Measurements from ENCODE around the gene PRKD2. TPM values are rescaled to one million over a fixed set of nuclear protein-coding genes. Genes with fewer than 3 reads are reported as not detected.
"Not testable (repeated sequence)": the region's sequence is repeated elsewhere in the genome, so short reads cannot be mapped to it uniquely, and the experiment has no call there.

The PRKD2 gene
- polyA plus RNA-seq, 1 donor from 2014 or later, result 143 TPM

GRCh38 chr19:46715620-46715974 lies 1.3 kb downstream of the PRKD2 start:
- H3K27ac Mint-ChIP-seq, result peak overlapping the region; percentile 97 to 99 (median 98)
- H3K9me3 Mint-ChIP-seq, result no peaks in the 10 kb centered on the region
- H3K4me3 Mint-ChIP-seq, result peak overlapping the region; percentile 92 to 99 (median 97)
- H3K36me3 Mint-ChIP-seq, result peaks cover 1% of the 10 kb centered on the region
- peaks cover 23 to 41% (median 28%) of the 10 kb centered on the region in 3 donors for H3K4me1 Mint-ChIP-seq
- no peaks in the 10 kb centered on the region for H3K27me3 Mint-ChIP-seq

GRCh38 chr19:46714444-46715106 lies 2.3 kb downstream of the PRKD2 start:
- Mint-ChIP-seq H3K4me1 (peaks cover 21 to 36% (median 27%) of the 10 kb centered on the region in 3 donors), H3K27ac (peak overlapping the region; percentile 97 to 99 (median 98)), H3K4me3 (peak overlapping the region; percentile 92 to 99 (median 97)), H3K36me3 (peaks cover 1% of the 10 kb centered on the region), H3K27me3 (no peaks in the 10 kb centered on the region), H3K9me3 (no peaks in the 10 kb centered on the region)

GRCh38 chr19:46713781-46714443 lies 3.0 kb downstream of the PRKD2 start:
- Mint-ChIP-seq H3K4me1 (peaks cover 17 to 30% (median 20%) of the 10 kb centered on the region in 3 donors), H3K27me3 (no peaks in the 10 kb centered on the region), H3K36me3 (peaks cover 1% of the 10 kb centered on the region), H3K4me3 (peak overlapping the region; percentile 92 to 99 (median 97)), H3K9me3 (no peaks in the 10 kb centered on the region), H3K27ac (peak overlapping the region; percentile 97 to 99 (median 98))

GRCh38 chr19:46712768-46713338 lies 4.1 kb downstream of the PRKD2 start:
- Mint-ChIP-seq H3K27ac (peak overlapping the region; percentile 57 to 98 (median 97)), H3K4me3 (peak overlapping the region; percentile 22 to 99 (median 65)), H3K4me1 (peaks cover 11 to 22% (median 13%) of the 10 kb centered on the region in 3 donors)
- H3K36me3 Mint-ChIP-seq, H3K9me3 Mint-ChIP-seq, H3K27me3 Mint-ChIP-seq: not testable (repeated sequence)

GRCh38 chr19:46710687-46711086 lies 6.2 kb downstream of the PRKD2 start:
- H3K27me3 Mint-ChIP-seq, result no peaks in the 10 kb centered on the region
- H3K4me3 Mint-ChIP-seq, result peak overlapping the region in 1 of 4 donors; percentile 30
- peaks cover 9 to 20% (median 11%) of the 10 kb centered on the region in 3 donors for H3K4me1 Mint-ChIP-seq
- H3K36me3 Mint-ChIP-seq, result peaks cover 1% of the 10 kb centered on the region
- no peak overlapping the region for H3K27ac Mint-ChIP-seq
- no peaks in the 10 kb centered on the region for H3K9me3 Mint-ChIP-seq

- Mint-ChIP-seq H3K4me1 (peaks cover 4 to 7% (median 5%) of the 10 kb centered on the region in 3 donors), H3K4me3 (peak overlapping the region in 1 of 4 donors; percentile 37), H3K27ac (peak overlapping the region; percentile 0 to 78 (median 39)), H3K9me3 (no peaks in the 10 kb centered on the region), H3K36me3 (peaks cover 5% of the 10 kb centered on the region), H3K27me3 (no peaks in the 10 kb centered on the region)
Measured at GRCh38 chr19:46704379-46705076, 12.4 kb downstream of the PRKD2 start.

GRCh38 chr19:46700704-46701103 lies 16.2 kb downstream of the PRKD2 start:
- Mint-ChIP-seq H3K27me3 (no peaks in the 10 kb centered on the region), H3K9me3 (no peaks in the 10 kb centered on the region), H3K36me3 (peaks cover 8% of the 10 kb centered on the region), H3K4me1 (peaks cover 4 to 8% (median 5%) of the 10 kb centered on the region in 3 donors), H3K27ac (no peak overlapping the region), H3K4me3 (no peak overlapping the region)

GRCh38 chr19:46698395-46699321 lies 18.3 kb downstream of the PRKD2 start:
- H3K4me1 Mint-ChIP-seq, result peaks cover 0 to 3% (median 0%) of the 10 kb centered on the region in 3 donors
- no peaks in the 10 kb centered on the region for H3K27me3 Mint-ChIP-seq
- peaks cover 6% of the 10 kb centered on the region for H3K36me3 Mint-ChIP-seq
- H3K4me3 Mint-ChIP-seq, result no peak overlapping the region
- H3K27ac Mint-ChIP-seq, result no peak overlapping the region
- no peaks in the 10 kb centered on the region for H3K9me3 Mint-ChIP-seq

- Mint-ChIP-seq H3K4me1 (peaks cover 0 to 3% (median 0%) of the 10 kb centered on the region in 3 donors), H3K4me3 (no peak overlapping the region), H3K27me3 (no peaks in the 10 kb centered on the region), H3K36me3 (peaks cover 6% of the 10 kb centered on the region), H3K9me3 (no peaks in the 10 kb centered on the region), H3K27ac (peak overlapping the region in 2 of 3 donors; percentile 63 to 82)
Measured at GRCh38 chr19:46697204-46697960, 19.5 kb downstream of the PRKD2 start.

- H3K36me3 Mint-ChIP-seq, result peaks cover 8% of the 10 kb centered on the region
- H3K27me3 Mint-ChIP-seq, result no peaks in the 10 kb centered on the region
- H3K4me1 Mint-ChIP-seq, result peaks cover 0 to 3% (median 0%) of the 10 kb centered on the region in 3 donors
- peak overlapping the region in 1 of 3 donors; percentile 82 for H3K27ac Mint-ChIP-seq
- no peak overlapping the region for H3K4me3 Mint-ChIP-seq
- H3K9me3 Mint-ChIP-seq, result no peaks in the 10 kb centered on the region
Measured at GRCh38 chr19:46696866-46697203, 20.1 kb downstream of the PRKD2 start.

GRCh38 chr19:46696052-46696451 lies 20.9 kb downstream of the PRKD2 start:
- Mint-ChIP-seq H3K9me3 (no peaks in the 10 kb centered on the region), H3K27me3 (no peaks in the 10 kb centered on the region), H3K4me3 (no peak overlapping the region), H3K27ac (no peak overlapping the region), H3K36me3 (peaks cover 6% of the 10 kb centered on the region), H3K4me1 (peaks cover 0 to 1% (median 0%) of the 10 kb centered on the region in 3 donors)

GRCh38 chr19:46693760-46694159 lies 23.2 kb downstream of the PRKD2 start:
- H3K27me3 Mint-ChIP-seq, result no peaks in the 10 kb centered on the region
- H3K9me3 Mint-ChIP-seq, result no peaks in the 10 kb centered on the region
- no peak overlapping the region for H3K4me3 Mint-ChIP-seq
- H3K27ac Mint-ChIP-seq, result no peak overlapping the region
- peaks cover 3% of the 10 kb centered on the region for H3K36me3 Mint-ChIP-seq
- peaks cover 0 to 1% (median 0%) of the 10 kb centered on the region in 3 donors for H3K4me1 Mint-ChIP-seq

- Mint-ChIP-seq H3K36me3 (peaks cover 3% of the 10 kb centered on the region), H3K4me1 (no peaks in the 10 kb centered on the region), H3K27me3 (no peaks in the 10 kb centered on the region), H3K9me3 (no peaks in the 10 kb centered on the region), H3K27ac (peak overlapping the region in 1 of 3 donors; percentile 46), H3K4me3 (no peak overlapping the region)
Measured at GRCh38 chr19:46692918-46693722, 23.8 kb downstream of the PRKD2 start.

Measured in IgD-negative memory B cell (primary cell).